GM19239 (cell line): Measurements from ENCODE around the gene RPH3AL.

Experiments used
- DNase-seq: peaks from one replicate; pipeline ENCODE4 v3.0.0; 2011; ENCODE audit warnings: low spot score; ENCODE audit not compliant: insufficient read length
- FAIRE-seq: peaks from 2 replicates; lab custom pipeline; 2011; peaks lifted over from hg19 to GRCh38; lab: Jason Lieb, UNC

The RPH3AL gene

GRCh38 chr17:306116-306515 is 46.5 kb downstream of the RPH3AL start:
- DNase-seq (no peak), FAIRE-seq (no peak)

GRCh38 chr17:305090-305976 is 47.3 kb downstream of the RPH3AL start:
- FAIRE-seq = no peak
- DNase-seq = no peak

- DNase-seq = no peak
- no peak for FAIRE-seq
Measured at GRCh38 chr17:304461-304860, 48.1 kb downstream of the RPH3AL start.

GRCh38 chr17:303168-303567 is 49.4 kb downstream of the RPH3AL start:
- DNase-seq = no peak
- FAIRE-seq = no peak

- no peak for FAIRE-seq
- no peak for DNase-seq
Measured at GRCh38 chr17:302300-302698, 50.3 kb downstream of the RPH3AL start.

- no peak for FAIRE-seq
- DNase-seq = no peak
Measured at GRCh38 chr17:301681-302299, 50.8 kb downstream of the RPH3AL start.

GRCh38 chr17:300881-301280 is 51.7 kb downstream of the RPH3AL start:
- FAIRE-seq (no peak), DNase-seq (no peak)

GRCh38 chr17:299546-299945 is 53.1 kb downstream of the RPH3AL start:
- no peak for FAIRE-seq
- DNase-seq = no peak

GRCh38 chr17:298791-299450 is 53.7 kb downstream of the RPH3AL start:
- no peak for FAIRE-seq
- no peak for DNase-seq

- no peak for DNase-seq
- no peak for FAIRE-seq
Measured at GRCh38 chr17:297758-298157, 54.8 kb downstream of the RPH3AL start.

- FAIRE-seq = no peak
- no peak for DNase-seq
Measured at GRCh38 chr17:296906-297690, 55.5 kb downstream of the RPH3AL start.

GRCh38 chr17:296379-296778 is 56.2 kb downstream of the RPH3AL start:
- no peak for FAIRE-seq
- DNase-seq = no peak

- FAIRE-seq (no peak), DNase-seq (no peak)
Measured at GRCh38 chr17:292531-293382, 59.9 kb downstream of the RPH3AL start.

GRCh38 chr17:292016-292415 is 60.6 kb downstream of the RPH3AL start:
- FAIRE-seq = no peak

GRCh38 chr17:291587-291986 is 61.0 kb downstream of the RPH3AL start:
- DNase-seq = no peak
- no peak for FAIRE-seq

More at GRCh38 chr17:292016-292415, 60.6 kb downstream of the RPH3AL start:
- DNase-seq = no peak

GRCh38 chr17:290626-291025 is 62.0 kb downstream of the RPH3AL start:
- FAIRE-seq = no peak
- DNase-seq = no peak

- DNase-seq = no peak
- FAIRE-seq = no peak
Measured at GRCh38 chr17:290121-290521, 62.5 kb downstream of the RPH3AL start.

- FAIRE-seq (no peak), DNase-seq (no peak)
Measured at GRCh38 chr17:289409-289808, 63.2 kb downstream of the RPH3AL start.

GRCh38 chr17:288802-289356 is 63.7 kb downstream of the RPH3AL start:
- no peak for DNase-seq
- no peak for FAIRE-seq
